Nephron progenitor cell (in vitro differentiated cells): ENCODE measurements around the gene GRAMD2A.

Experiments used
- DNase-seq: peaks from one replicate; pipeline ENCODE4 v3.0.0; 2021
- H3K27ac Mint-ChIP-seq: 2 replicates; pipeline ENCODE4 v1.8.0; 2021; ENCODE audit warnings: mild to moderate bottlenecking, moderate library complexity, mixed read lengths
- H3K27me3 Mint-ChIP-seq: 2 replicates; pipeline ENCODE4 v1.8.0; 2021; ENCODE audit warnings: mild to moderate bottlenecking, low read depth, mixed read lengths; ENCODE audit not compliant: poor library complexity
- H3K36me3 Mint-ChIP-seq: 2 replicates; pipeline ENCODE4 v1.8.0; 2021; ENCODE audit warnings: low read depth, mixed read lengths
- H3K4me1 Mint-ChIP-seq: 2 replicates; pipeline ENCODE4 v1.8.0; 2021; ENCODE audit warnings: mixed read lengths
- H3K4me3 Mint-ChIP-seq: 2 replicates; pipeline ENCODE4 v1.8.0; 2021; ENCODE audit warnings: mild to moderate bottlenecking, moderate library complexity, mixed read lengths
- H3K9me3 Mint-ChIP-seq: 2 replicates; pipeline ENCODE4 v1.8.0; 2021; ENCODE audit warnings: mild to moderate bottlenecking, moderate library complexity, mixed read lengths
- CTCF ChIP-seq: fragments of 200-600 bp; sonication (generic); IDR thresholded peaks from 2 replicates; pipeline ENCODE4 v1.5.0; 2021; ENCODE audit warnings: antibody characterized with exemption

Gene GRAMD2A

GRCh38 chr15:72237029-72237852 lies 39.7 kb upstream of the GRAMD2A start:
- Mint-ChIP-seq H3K36me3 (peaks cover 20% of the 10 kb centered on the region), H3K9me3 (no peaks in the 10 kb centered on the region), H3K4me1 (peaks cover 8% of the 10 kb centered on the region), H3K4me3 (no peak overlapping the region), H3K27ac (peak overlapping the region; percentile 26), H3K27me3 (peaks cover 3% of the 10 kb centered on the region)
- no peak for TF ChIP-seq CTCF
- DNase-seq: no peak

GRCh38 chr15:72236381-72237003 lies 38.9 kb upstream of the GRAMD2A start:
- H3K36me3 Mint-ChIP-seq: peaks cover 12% of the 10 kb centered on the region
- no peaks in the 10 kb centered on the region for H3K9me3 Mint-ChIP-seq
- DNase-seq: no peak
- no peak overlapping the region for H3K27ac Mint-ChIP-seq
- H3K27me3 Mint-ChIP-seq: peaks cover 3% of the 10 kb centered on the region
- no peak for TF ChIP-seq CTCF
- peaks cover 15% of the 10 kb centered on the region for H3K4me1 Mint-ChIP-seq
- no peak overlapping the region for H3K4me3 Mint-ChIP-seq

- H3K27ac Mint-ChIP-seq: no peak overlapping the region
Observed at GRCh38 chr15:72235298-72235697, 37.7 kb upstream of the GRAMD2A start.

GRCh38 chr15:72233769-72234168 lies 36.2 kb upstream of the GRAMD2A start:
- H3K9me3 Mint-ChIP-seq: no peaks in the 10 kb centered on the region
- H3K36me3 Mint-ChIP-seq: no peaks in the 10 kb centered on the region
- H3K27me3 Mint-ChIP-seq: peaks cover 9% of the 10 kb centered on the region
- no peak for TF ChIP-seq CTCF
- no peak for DNase-seq
- H3K4me3 Mint-ChIP-seq: no peak overlapping the region
- no peak overlapping the region for H3K27ac Mint-ChIP-seq
- peaks cover 24% of the 10 kb centered on the region for H3K4me1 Mint-ChIP-seq

More at GRCh38 chr15:72235298-72235697, 37.7 kb upstream of the GRAMD2A start:
- peaks cover 6% of the 10 kb centered on the region for H3K27me3 Mint-ChIP-seq
- no peaks in the 10 kb centered on the region for H3K9me3 Mint-ChIP-seq
- peaks cover 2% of the 10 kb centered on the region for H3K36me3 Mint-ChIP-seq
- H3K4me3 Mint-ChIP-seq: no peak overlapping the region
- TF ChIP-seq CTCF: no peak
- DNase-seq: no peak
- peaks cover 17% of the 10 kb centered on the region for H3K4me1 Mint-ChIP-seq

GRCh38 chr15:72231833-72232478 lies 34.4 kb upstream of the GRAMD2A start:
- Mint-ChIP-seq H3K27ac (peak overlapping the region; percentile 98), H3K4me3 (peak overlapping the region; percentile 98), H3K27me3 (peaks cover 9% of the 10 kb centered on the region), H3K9me3 (no peaks in the 10 kb centered on the region), H3K36me3 (no peaks in the 10 kb centered on the region), H3K4me1 (peaks cover 43% of the 10 kb centered on the region)
- DNase-seq: no peak
- TF ChIP-seq CTCF: no peak
